ENCODE results near the gene STT3B. TPM values are rescaled to one million over a fixed set of nuclear protein-coding genes. Genes with fewer than 3 reads are reported as not detected.

STT3B gene
- total RNA-seq, 2 donors from 2014 or later, result 126 to 199 TPM

GRCh38 chr3:31491660-31492059 is 41.1 kb upstream of the STT3B start:
- H3K9me3 ChIP-seq (ENCODE audit: control insufficient read depth, low read length), result peaks cover 8% of the 10 kb centered on the region
- H3K4me3 ChIP-seq (ENCODE audit: low read length), result no peak overlapping the region
- WGBS, 2 experiments (ENCODE audit: insufficient coverage in 1 of 2, insufficient read length in 1 of 2), result 100% methylated on average over 1 of the region's 6 CpGs; no CpG with 5 or more reads in 1 of the 2 experiments
- DNase-seq, result no peak
- no peak overlapping the region for H3K27ac ChIP-seq (ENCODE audit: low read depth, low read length)
- Mint-ChIP-seq H3K27ac (no peak overlapping the region), H3K4me1 (peaks cover 5% of the 10 kb centered on the region), H3K4me3 (no peak overlapping the region), H3K36me3 (ENCODE audit: low read depth) (no peaks in the 10 kb centered on the region), H3K9me3 (peaks cover 8% of the 10 kb centered on the region), H3K27me3 (ENCODE audit: insufficient read depth) (no peaks in the 10 kb centered on the region)
- no peak overlapping the region for H3K9ac ChIP-seq (ENCODE audit: extremely low read depth, low read length, poor library complexity, severe bottlenecking)
- TF ChIP-seq, protein P1, sequence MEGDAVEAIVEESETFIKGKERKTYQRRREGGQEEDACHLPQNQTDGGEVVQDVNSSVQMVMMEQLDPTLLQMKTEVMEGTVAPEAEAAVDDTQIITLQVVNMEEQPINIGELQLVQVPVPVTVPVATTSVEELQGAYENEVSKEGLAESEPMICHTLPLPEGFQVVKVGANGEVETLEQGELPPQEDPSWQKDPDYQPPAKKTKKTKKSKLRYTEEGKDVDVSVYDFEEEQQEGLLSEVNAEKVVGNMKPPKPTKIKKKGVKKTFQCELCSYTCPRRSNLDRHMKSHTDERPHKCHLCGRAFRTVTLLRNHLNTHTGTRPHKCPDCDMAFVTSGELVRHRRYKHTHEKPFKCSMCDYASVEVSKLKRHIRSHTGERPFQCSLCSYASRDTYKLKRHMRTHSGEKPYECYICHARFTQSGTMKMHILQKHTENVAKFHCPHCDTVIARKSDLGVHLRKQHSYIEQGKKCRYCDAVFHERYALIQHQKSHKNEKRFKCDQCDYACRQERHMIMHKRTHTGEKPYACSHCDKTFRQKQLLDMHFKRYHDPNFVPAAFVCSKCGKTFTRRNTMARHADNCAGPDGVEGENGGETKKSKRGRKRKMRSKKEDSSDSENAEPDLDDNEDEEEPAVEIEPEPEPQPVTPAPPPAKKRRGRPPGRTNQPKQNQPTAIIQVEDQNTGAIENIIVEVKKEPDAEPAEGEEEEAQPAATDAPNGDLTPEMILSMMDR (conservative IDR thresholded peaks at IDR 0.05), result no peak
- H3K4me1 ChIP-seq (ENCODE audit: control insufficient read depth, insufficient read depth, low read length), result no peaks in the 10 kb centered on the region
- no peaks in the 10 kb centered on the region for H3K36me3 ChIP-seq (ENCODE audit: control insufficient read depth, insufficient read depth, low read length)
- H3K27me3 ChIP-seq (ENCODE audit: control insufficient read depth, insufficient read depth, low read length, poor library complexity, severe bottlenecking), result no peaks in the 10 kb centered on the region

DNA sequence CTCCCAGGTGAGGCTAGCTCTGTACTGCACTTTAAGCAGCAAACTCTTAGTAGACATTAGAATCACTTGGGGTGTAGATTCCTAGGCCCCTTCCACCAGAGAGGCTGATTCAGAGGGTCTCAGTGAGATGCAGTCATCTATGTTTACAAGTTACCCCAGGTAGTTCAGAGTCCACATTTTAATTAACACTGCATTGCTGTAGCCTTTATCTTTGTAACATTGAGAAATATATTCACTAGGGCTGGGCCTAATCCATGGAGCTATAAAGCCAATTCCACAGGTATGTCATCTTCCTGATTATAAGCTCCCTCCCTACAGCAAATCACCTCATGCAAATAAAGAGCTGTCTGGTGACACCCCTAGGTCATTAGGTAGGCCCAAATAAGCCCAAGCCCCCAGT is 39.6 kb upstream of the STT3B start:
- Mint-ChIP-seq H3K27ac (no peak overlapping the region), H3K27me3 (ENCODE audit: insufficient read depth) (no peaks in the 10 kb centered on the region), H3K9me3 (peaks cover 8% of the 10 kb centered on the region), H3K4me3 (no peak overlapping the region), H3K4me1 (no peaks in the 10 kb centered on the region), H3K36me3 (ENCODE audit: low read depth) (no peaks in the 10 kb centered on the region)
- Histone ChIP-seq H3K9me3 (ENCODE audit: control insufficient read depth, low read length) (peaks cover 8% of the 10 kb centered on the region), H3K9ac (ENCODE audit: extremely low read depth, low read length, poor library complexity, severe bottlenecking) (no peak overlapping the region), H3K4me3 (ENCODE audit: low read length) (no peak overlapping the region), H3K4me1 (ENCODE audit: control insufficient read depth, insufficient read depth, low read length) (no peaks in the 10 kb centered on the region), H3K27ac (ENCODE audit: low read depth, low read length) (no peak overlapping the region), H3K36me3 (ENCODE audit: control insufficient read depth, insufficient read depth, low read length) (no peaks in the 10 kb centered on the region), H3K27me3 (ENCODE audit: control insufficient read depth, insufficient read depth, low read length, poor library complexity, severe bottlenecking) (no peaks in the 10 kb centered on the region)
- no peak for DNase-seq
- TF ChIP-seq, protein P1 (conservative IDR thresholded peaks at IDR 0.05), result no peak

DNA sequence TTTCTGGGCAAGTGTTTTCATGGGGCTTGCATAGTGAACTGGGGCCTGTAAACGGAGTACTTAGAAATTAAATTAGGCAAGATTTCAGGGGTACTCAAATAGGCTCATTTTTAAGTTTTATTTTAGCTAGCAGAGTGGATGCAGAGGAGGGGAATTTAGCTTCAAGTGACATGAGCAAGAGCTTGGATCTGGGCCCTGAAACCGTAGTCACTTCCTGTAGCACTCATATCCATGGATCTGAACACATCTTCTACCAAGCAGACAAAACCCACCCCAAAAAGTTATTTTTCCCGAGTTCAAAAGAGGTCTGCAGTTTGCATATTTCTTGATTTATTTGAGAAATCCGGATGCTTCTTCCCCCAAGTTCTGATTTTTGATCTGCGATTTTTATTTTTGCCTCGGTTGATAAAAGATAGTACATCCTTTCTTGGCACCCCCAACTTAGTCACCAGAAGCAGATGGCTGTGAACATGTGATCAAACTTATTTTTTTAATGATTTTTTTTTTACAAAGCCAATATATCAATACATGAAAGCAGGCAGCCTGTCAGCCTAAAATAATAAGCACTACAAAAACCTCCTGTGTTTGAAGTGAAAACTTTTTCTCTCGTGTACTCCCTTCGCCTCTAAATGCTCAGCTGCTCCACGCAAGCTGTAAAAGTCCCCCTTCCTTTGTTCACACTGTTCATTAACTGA is 36.6 kb upstream of the STT3B start:
- Mint-ChIP-seq H3K27me3 (ENCODE audit: insufficient read depth) (no peaks in the 10 kb centered on the region), H3K4me3 (no peak overlapping the region), H3K36me3 (ENCODE audit: low read depth) (no peaks in the 10 kb centered on the region), H3K4me1 (no peaks in the 10 kb centered on the region), H3K27ac (no peak overlapping the region), H3K9me3 (peaks cover under 1% of the 10 kb centered on the region)
- no peak for DNase-seq
- WGBS, 2 experiments (ENCODE audit: insufficient coverage in 1 of 2, insufficient read length in 1 of 2), result 91 to 98% methylated on average over 7 to 9 of the region's 9 CpGs
- Histone ChIP-seq H3K27me3 (ENCODE audit: control insufficient read depth, insufficient read depth, low read length, poor library complexity, severe bottlenecking) (no peaks in the 10 kb centered on the region), H3K27ac (ENCODE audit: low read depth, low read length) (no peak overlapping the region), H3K9me3 (ENCODE audit: control insufficient read depth, low read length) (peaks cover under 1% of the 10 kb centered on the region), H3K9ac (ENCODE audit: extremely low read depth, low read length, poor library complexity, severe bottlenecking) (no peak overlapping the region), H3K36me3 (ENCODE audit: control insufficient read depth, insufficient read depth, low read length) (no peaks in the 10 kb centered on the region), H3K4me3 (ENCODE audit: low read length) (no peak overlapping the region), H3K4me1 (ENCODE audit: control insufficient read depth, insufficient read depth, low read length) (no peaks in the 10 kb centered on the region)
- TF ChIP-seq, protein P1 (conservative IDR thresholded peaks at IDR 0.05), result no peak
